Endothelial cell of umbilical vein (primary cell): ENCODE measurements around the gene CCSER1. TPM values are rescaled to one million over a fixed set of nuclear protein-coding genes. Genes with fewer than 3 reads are reported as not detected.

ENCODE experiments used
- BruUV-seq: library from RNA; stranded (reverse); fragments of 400-500 nt; replicated peaks from 2 replicates; lab custom pipeline; 2021; lab: Mats Ljungman, UMichigan
- CTCF ChIA-PET: fragments of 300-600, 350-600 bp; sonication (Branson Sonifier 250); formaldehyde crosslinking; loops from one replicate; lab custom pipeline; 2021; ENCODE audit warnings: antibody characterized with exemption, inconsistent platforms; lab: Charles Lee
- POLR2A ChIA-PET: fragments of 300-600, 350-600 bp; sonication (Branson Sonifier 250); formaldehyde crosslinking; loops from one replicate; lab custom pipeline; 2021; ENCODE audit warnings: antibody characterized with exemption, inconsistent platforms; lab: Charles Lee
- DNase-seq: peaks from one replicate; pipeline ENCODE4 v3.0.0-alpha.2; 2011; ENCODE audit warnings: low read depth, low spot score
- FAIRE-seq: peaks from 2 replicates; lab custom pipeline; 2011; peaks lifted over from hg19 to GRCh38; lab: Jason Lieb, UNC
- H2AFZ ChIP-seq: 2 replicates; pipeline ENCODE4 v1.6.0; 2012; ENCODE audit warnings: low read depth, low read length, control low read depth, inconsistent platforms
- H3K27ac ChIP-seq: 2 replicates; pipeline ENCODE4 v1.5.1; 2011; ENCODE audit warnings: low read depth, mild to moderate bottlenecking, control low read depth, low read length, moderate library complexity; ENCODE audit not compliant: insufficient read depth
- H3K27me3 ChIP-seq, 2 experiments: 2 replicates each; pipeline versions ENCODE4 v1.6.0 to v1.6.1; 2011; ENCODE audit warnings: low read length in 2 of 2, mixed read lengths in 1 of 2; ENCODE audit not compliant: control insufficient read depth in 2 of 2, insufficient read depth in 2 of 2
- H3K36me3 ChIP-seq, 2 experiments: 2 replicates in 1 of 2; 3 replicates in 1 of 2; pipeline ENCODE4 v1.5.1; 2011; ENCODE audit warnings: low read length in 2 of 2, mild to moderate bottlenecking in 1 of 2, moderate library complexity in 1 of 2; ENCODE audit not compliant: control insufficient read depth in 2 of 2, insufficient read depth in 2 of 2; ENCODE audit errors: extremely low read depth in 1 of 2
- H3K4me1 ChIP-seq: 3 replicates; pipeline ENCODE4 v1.5.1; 2011; ENCODE audit warnings: mild to moderate bottlenecking, low read length; ENCODE audit not compliant: control insufficient read depth, insufficient read depth; ENCODE audit errors: extremely low read depth
- H3K4me2 ChIP-seq: 2 replicates; pipeline ENCODE4 v1.6.1; 2011; ENCODE audit warnings: low read length, control low read depth, mixed read lengths; ENCODE audit not compliant: insufficient read depth
- H3K4me3 ChIP-seq, 3 experiments: fragments of 200-600 bp in 1 of 3; sonication (generic), shearing (Covaris generic) in 1 of 3; replicated peaks in 1 of 3; 2 replicates each; pipeline ENCODE4 v1.5.1; 2011 to 2016; ENCODE audit warnings: control low read depth in 3 of 3, low read length in 3 of 3, mild to moderate bottlenecking in 2 of 3, inconsistent platforms in 1 of 3, low read depth in 1 of 3, moderate library complexity in 1 of 3; ENCODE audit not compliant: insufficient read depth in 1 of 3
- H3K79me2 ChIP-seq: 2 replicates; pipeline ENCODE4 v1.6.0; 2012; ENCODE audit warnings: low read length, inconsistent platforms; ENCODE audit not compliant: control insufficient read depth, insufficient read depth
- H3K9ac ChIP-seq: replicated peaks from 2 replicates; pipeline ENCODE3; 2011; ENCODE audit warnings: low read length, control low read depth; ENCODE audit not compliant: insufficient read depth; ENCODE audit errors: extremely low read depth
- H3K9me1 ChIP-seq: replicated peaks from 3 replicates; pipeline ENCODE4 v1.6.0; 2011; ENCODE audit warnings: mild to moderate bottlenecking, low read length; ENCODE audit not compliant: control insufficient read depth, insufficient read depth; ENCODE audit errors: extremely low read depth
- H3K9me3 ChIP-seq: replicated peaks from 2 replicates; pipeline ENCODE4 v1.5.1; 2012; ENCODE audit warnings: low read length, inconsistent platforms; ENCODE audit not compliant: control insufficient read depth, insufficient read depth
- H4K20me1 ChIP-seq: replicated peaks from 2 replicates; pipeline ENCODE3; 2011; ENCODE audit warnings: mild to moderate bottlenecking, low read length; ENCODE audit not compliant: control insufficient read depth, insufficient read depth; ENCODE audit errors: extremely low read depth
- EZH2 ChIP-seq: IDR thresholded peaks from 2 replicates; pipeline ENCODE4 v1.6.1; 2012; ENCODE audit warnings: borderline replicate concordance, low read depth, mild to moderate bottlenecking, moderate library complexity, low read length, inconsistent platforms; ENCODE audit not compliant: severe bottlenecking
- FOS ChIP-seq: IDR thresholded peaks from 2 replicates; pipeline ENCODE4 v1.6.1; 2011; ENCODE audit warnings: mild to moderate bottlenecking, low read length, moderate library complexity, borderline replicate concordance; ENCODE audit not compliant: insufficient read depth
- GATA2 ChIP-seq: IDR thresholded peaks from 2 replicates; pipeline ENCODE4 v1.7.0; 2011; ENCODE audit warnings: low read depth, mild to moderate bottlenecking, moderate library complexity, mixed read lengths, low read length; ENCODE audit not compliant: insufficient read length, insufficient read depth
- JUN ChIP-seq: IDR thresholded peaks from 2 replicates; pipeline ENCODE4 v1.6.1; 2011; ENCODE audit warnings: borderline replicate concordance, low read depth; ENCODE audit not compliant: insufficient read length, insufficient read depth
- MAX ChIP-seq: IDR thresholded peaks from 2 replicates; pipeline ENCODE4 v1.6.1; 2011; ENCODE audit not compliant: insufficient read depth, insufficient read length
- MYC ChIP-seq: IDR thresholded peaks from one replicate; pipeline ENCODE4 v1.6.1; 2011; ENCODE audit warnings: mild to moderate bottlenecking, low read depth, low read length
- POLR2A ChIP-seq: IDR thresholded peaks from 2 replicates; pipeline ENCODE4 v1.6.1; 2012; ENCODE audit warnings: low read depth, mild to moderate bottlenecking, control low read depth, low read length
- POLR2AphosphoS5 ChIP-seq: IDR thresholded peaks from 2 replicates; pipeline ENCODE4 v1.6.1; 2012; ENCODE audit warnings: low read depth, mild to moderate bottlenecking, control low read depth, low read length, moderate library complexity; ENCODE audit not compliant: insufficient read depth
- dilution Hi-C: fragments of 300-500 bp; cut with MboI; formaldehyde crosslinking; loops from one replicate; pipeline ENCODE4 v1.15.0; 2019; ENCODE audit warnings: low sequenced_read_pairs; ENCODE audit not compliant: extremely low pct_ligation_motif_present
- intact Hi-C: fragments of 100-400 bp; cut with micrococcal nuclease; formaldehyde crosslinking; loops from one replicate; pipeline ENCODE4 v1.10.0; 2022
- polyA plus RNA-seq, 4 experiments: library from polyadenylated mRNA; depleted of rRNA in 3 of 4; stranded (reverse) in 3 of 4; unstranded in 1 of 4; fragments of >200 nt; gene quantifications; 2 replicates each; pipeline versions ENCODE4 v1.2.1 to v1.2.3, GENCODE V29; 2011 to 2012; ENCODE audit warnings: missing spikeins in 1 of 4
- total RNA-seq: library from RNA; stranded (reverse); gene quantifications from 2 replicates; pipeline ENCODE4 v1.2.3, GENCODE V29; 2021
- TF ChIP-seq, protein P1 (sequence below), 2 donors: IDR thresholded peaks; 1 replicate in 1 of 2; 2 replicates in 1 of 2; pipeline ENCODE4 v1.5.1; 2011; ENCODE audit warnings: low read length in 2 of 2, mild to moderate bottlenecking in 2 of 2, moderate library complexity in 2 of 2, control low read depth in 1 of 2, inconsistent platforms in 1 of 2, low read depth in 1 of 2; ENCODE audit not compliant: insufficient read depth in 1 of 2; ENCODE audit errors: extremely low read depth in 1 of 2

CCSER1 gene
- total and polyA plus RNA-seq, 2 donors (not counting 3 experiments of a cell fraction or from before 2014, with no cell fraction given) = 0.11 to 1.8 TPM

GRCh38 chr4:90181644-90182043 is 54.5 kb downstream of the CCSER1 start:
- no peaks in the 10 kb centered on the region for H3K9me1 ChIP-seq
- no peak for FAIRE-seq
- H4K20me1 ChIP-seq = no peaks in the 10 kb centered on the region
- POLR2A ChIA-PET = no interaction called here
- no peaks in the 10 kb centered on the region for H3K79me2 ChIP-seq
- H3K27ac ChIP-seq = no peak overlapping the region
- dilution Hi-C loops (no loop called here), intact Hi-C loops (no loop called here)
- CTCF ChIA-PET = no interaction called here
- BruUV-seq = no TSS peak
- H3K4me1 ChIP-seq = no peaks in the 10 kb centered on the region
- H3K9me3 ChIP-seq = no peaks in the 10 kb centered on the region
- TF ChIP-seq GATA2 (no peak), EZH2 (no peak), POLR2AphosphoS5 (no peak), POLR2A (no peak), MYC (no peak), JUN (no peak), MAX (no peak), FOS (no peak)
- TF ChIP-seq, protein P1, sequence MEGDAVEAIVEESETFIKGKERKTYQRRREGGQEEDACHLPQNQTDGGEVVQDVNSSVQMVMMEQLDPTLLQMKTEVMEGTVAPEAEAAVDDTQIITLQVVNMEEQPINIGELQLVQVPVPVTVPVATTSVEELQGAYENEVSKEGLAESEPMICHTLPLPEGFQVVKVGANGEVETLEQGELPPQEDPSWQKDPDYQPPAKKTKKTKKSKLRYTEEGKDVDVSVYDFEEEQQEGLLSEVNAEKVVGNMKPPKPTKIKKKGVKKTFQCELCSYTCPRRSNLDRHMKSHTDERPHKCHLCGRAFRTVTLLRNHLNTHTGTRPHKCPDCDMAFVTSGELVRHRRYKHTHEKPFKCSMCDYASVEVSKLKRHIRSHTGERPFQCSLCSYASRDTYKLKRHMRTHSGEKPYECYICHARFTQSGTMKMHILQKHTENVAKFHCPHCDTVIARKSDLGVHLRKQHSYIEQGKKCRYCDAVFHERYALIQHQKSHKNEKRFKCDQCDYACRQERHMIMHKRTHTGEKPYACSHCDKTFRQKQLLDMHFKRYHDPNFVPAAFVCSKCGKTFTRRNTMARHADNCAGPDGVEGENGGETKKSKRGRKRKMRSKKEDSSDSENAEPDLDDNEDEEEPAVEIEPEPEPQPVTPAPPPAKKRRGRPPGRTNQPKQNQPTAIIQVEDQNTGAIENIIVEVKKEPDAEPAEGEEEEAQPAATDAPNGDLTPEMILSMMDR (IDR thresholded peaks at IDR 0.05; ENCODE audit: extremely low read depth in 1 of 2, insufficient read depth in 1 of 2, low read depth in 1 of 2, low read length in 2 of 2) = no peak
- H2AFZ ChIP-seq = no peak overlapping the region
- no peak for DNase-seq
- no peak overlapping the region for H3K9ac ChIP-seq
- H3K27me3 ChIP-seq = no peaks in the 10 kb centered on the region
- no peaks in the 10 kb centered on the region for H3K36me3 ChIP-seq
- H3K4me3 ChIP-seq = no peak overlapping the region
- no peak overlapping the region for H3K4me2 ChIP-seq
